Keratinocyte (primary cell): Measurements from ENCODE around the gene CCNL2. TPM values are rescaled to one million over a fixed set of nuclear protein-coding genes. Genes with fewer than 3 reads are reported as not detected.
"Not testable (repeated sequence)": the region's sequence is repeated elsewhere in the genome, so short reads cannot be mapped to it uniquely, and the experiment has no call there.

Experiments
- DNase-seq: peaks from one replicate; pipeline ENCODE4 v3.0.0-alpha.2; 2011; ENCODE audit warnings: low read depth, missing footprints, low spot score
- FAIRE-seq: peaks from 2 replicates; lab custom pipeline; 2011; peaks lifted over from hg19 to GRCh38; lab: Jason Lieb, UNC
- H2AFZ ChIP-seq: 2 replicates; pipeline ENCODE4 v1.6.0; 2012; ENCODE audit warnings: low read length, control low read depth, inconsistent platforms; ENCODE audit not compliant: control insufficient read depth
- H3K27ac ChIP-seq: 2 replicates; pipeline ENCODE4 v1.5.1; 2011; ENCODE audit warnings: low read length; ENCODE audit not compliant: control insufficient read depth, insufficient read depth
- H3K27me3 ChIP-seq: 3 replicates; pipeline ENCODE4 v1.6.0; 2011; ENCODE audit warnings: low read length; ENCODE audit not compliant: control insufficient read depth, insufficient read depth; ENCODE audit errors: extremely low read depth
- H3K36me3 ChIP-seq, 2 experiments: 2 replicates in 1 of 2; 3 replicates in 1 of 2; pipeline ENCODE4 v1.5.1; 2011; ENCODE audit warnings: low read length in 2 of 2, mild to moderate bottlenecking in 1 of 2; ENCODE audit not compliant: control insufficient read depth in 2 of 2, insufficient read depth in 2 of 2; ENCODE audit errors: extremely low read depth in 1 of 2
- H3K4me1 ChIP-seq: 3 replicates; pipeline ENCODE4 v1.5.1; 2011; ENCODE audit warnings: low read length; ENCODE audit not compliant: control insufficient read depth, insufficient read depth; ENCODE audit errors: extremely low read depth
- H3K4me2 ChIP-seq: 3 replicates; pipeline ENCODE4 v1.6.0; 2011; ENCODE audit warnings: low read depth, low read length; ENCODE audit not compliant: control insufficient read depth, insufficient read depth; ENCODE audit errors: extremely low read depth
- H3K4me3 ChIP-seq, 3 experiments: fragments of 200-600 bp in 1 of 3; sonication (generic) in 1 of 3; 2 replicates in 2 of 3; 3 replicates in 1 of 3; pipeline ENCODE4 v1.5.1; 2011 to 2016; ENCODE audit warnings: low read length in 3 of 3, mild to moderate bottlenecking in 3 of 3, control low read depth in 2 of 3, inconsistent platforms in 1 of 3, low read depth in 1 of 3, mixed read lengths in 1 of 3, mixed run types in 1 of 3, moderate library complexity in 1 of 3; ENCODE audit not compliant: control insufficient read depth in 2 of 3, insufficient read depth in 2 of 3; ENCODE audit errors: extremely low read depth in 1 of 3
- H3K79me2 ChIP-seq: 2 replicates; pipeline ENCODE4 v1.6.0; 2012; ENCODE audit warnings: low read length; ENCODE audit not compliant: control insufficient read depth, insufficient read depth
- H3K9ac ChIP-seq: 3 replicates; pipeline ENCODE4 v1.6.0; 2011; ENCODE audit warnings: low read length; ENCODE audit not compliant: control insufficient read depth, insufficient read depth; ENCODE audit errors: extremely low read depth
- H3K9me1 ChIP-seq: 3 replicates; pipeline ENCODE4 v1.6.0; 2011; ENCODE audit warnings: low read length; ENCODE audit not compliant: control insufficient read depth, insufficient read depth; ENCODE audit errors: extremely low read depth
- H3K9me3 ChIP-seq: 2 replicates; pipeline ENCODE4 v1.5.1; 2012; ENCODE audit warnings: low read depth, low read length; ENCODE audit not compliant: control insufficient read depth
- H4K20me1 ChIP-seq: 3 replicates; pipeline ENCODE4 v1.6.0; 2011; ENCODE audit warnings: low read length; ENCODE audit not compliant: control insufficient read depth, insufficient read depth; ENCODE audit errors: extremely low read depth
- EZH2 ChIP-seq: IDR thresholded peaks from one replicate; pipeline ENCODE4 v1.6.1; 2012; ENCODE audit warnings: inconsistent platforms, mild to moderate bottlenecking, low read length, moderate library complexity
- dilution Hi-C: fragments of 300-500 bp; cut with MboI; formaldehyde crosslinking; loops from one replicate; pipeline ENCODE4 v1.7.0; 2020; ENCODE audit warnings: low sequenced_read_pairs; ENCODE audit not compliant: extremely low pct_ligation_motif_present
- polyA plus RNA-seq, 5 experiments: library from polyadenylated mRNA; depleted of rRNA in 3 of 5; stranded (reverse) in 3 of 5; stranded (forward) in 1 of 5; unstranded in 1 of 5; fragments of >200 nt; gene quantifications; 1 replicate in 1 of 5; 2 replicates in 3 of 5; 3 replicates in 1 of 5; pipeline versions ENCODE4 v1.2.1 to v1.2.3, GENCODE V29; 2011 to 2012; ENCODE audit warnings: missing spikeins in 2 of 5, low read depth in 1 of 5, low replicate concordance in 1 of 5
- TF ChIP-seq, protein P1 (sequence below), 3 experiments: IDR thresholded peaks in 1 of 3; conservative IDR thresholded peaks in 1 of 3; optimal IDR thresholded peaks in 1 of 3; 2 replicates in 2 of 3; 3 replicates in 1 of 3; pipeline versions ENCODE3 to v1.5.1; 2011; ENCODE audit warnings: low read length in 3 of 3, mild to moderate bottlenecking in 3 of 3, moderate library complexity in 2 of 3, control low read depth in 1 of 3, inconsistent platforms in 1 of 3; ENCODE audit not compliant: insufficient read depth in 2 of 3; ENCODE audit errors: extremely low read depth in 1 of 3

The CCNL2 gene
- polyA plus RNA-seq, 1 donor (not counting 4 experiments of a cell fraction or from before 2014, with no cell fraction given): 140 TPM

DNA sequence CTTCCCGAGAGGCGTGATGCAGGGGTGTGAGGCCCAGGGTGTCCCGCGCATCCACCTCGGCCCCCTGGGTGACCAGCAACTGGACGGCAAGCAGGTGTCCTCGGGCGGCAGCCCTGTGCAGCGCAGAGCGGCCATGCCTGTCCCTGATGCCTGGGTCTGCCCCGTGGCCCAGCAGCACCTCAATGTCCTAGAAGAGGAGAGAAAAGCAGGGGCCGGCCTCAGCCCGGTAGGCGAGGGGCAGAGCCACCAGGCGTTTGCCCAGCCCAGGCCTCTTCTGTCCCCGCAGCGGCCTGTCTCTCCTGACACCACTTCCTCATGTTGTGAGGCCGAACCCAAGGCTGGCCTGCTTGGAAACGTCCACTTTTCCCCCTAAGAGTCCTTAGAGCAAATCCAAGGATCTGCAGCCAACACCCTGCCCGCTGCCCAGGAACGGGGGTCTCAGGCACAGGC is 20.3 kb upstream of the CCNL2 start:
- Histone ChIP-seq H3K9me3 (no peaks in the 10 kb centered on the region), H3K27me3 (no peaks in the 10 kb centered on the region), H3K4me1 (peaks cover 34% of the 10 kb centered on the region), H3K9ac (peak overlapping the region; percentile 33), H3K36me3 (no peaks in the 10 kb centered on the region), H3K9me1 (no peaks in the 10 kb centered on the region), H3K79me2 (no peaks in the 10 kb centered on the region), H4K20me1 (no peaks in the 10 kb centered on the region), H3K4me3 (peak overlapping the region in 1 of 3 experiments; percentile 14), H3K27ac (no peak overlapping the region), H2AFZ (no peak overlapping the region), H3K4me2 (peak overlapping the region; percentile 54)
- no peak for TF ChIP-seq EZH2
- TF ChIP-seq, protein P1, sequence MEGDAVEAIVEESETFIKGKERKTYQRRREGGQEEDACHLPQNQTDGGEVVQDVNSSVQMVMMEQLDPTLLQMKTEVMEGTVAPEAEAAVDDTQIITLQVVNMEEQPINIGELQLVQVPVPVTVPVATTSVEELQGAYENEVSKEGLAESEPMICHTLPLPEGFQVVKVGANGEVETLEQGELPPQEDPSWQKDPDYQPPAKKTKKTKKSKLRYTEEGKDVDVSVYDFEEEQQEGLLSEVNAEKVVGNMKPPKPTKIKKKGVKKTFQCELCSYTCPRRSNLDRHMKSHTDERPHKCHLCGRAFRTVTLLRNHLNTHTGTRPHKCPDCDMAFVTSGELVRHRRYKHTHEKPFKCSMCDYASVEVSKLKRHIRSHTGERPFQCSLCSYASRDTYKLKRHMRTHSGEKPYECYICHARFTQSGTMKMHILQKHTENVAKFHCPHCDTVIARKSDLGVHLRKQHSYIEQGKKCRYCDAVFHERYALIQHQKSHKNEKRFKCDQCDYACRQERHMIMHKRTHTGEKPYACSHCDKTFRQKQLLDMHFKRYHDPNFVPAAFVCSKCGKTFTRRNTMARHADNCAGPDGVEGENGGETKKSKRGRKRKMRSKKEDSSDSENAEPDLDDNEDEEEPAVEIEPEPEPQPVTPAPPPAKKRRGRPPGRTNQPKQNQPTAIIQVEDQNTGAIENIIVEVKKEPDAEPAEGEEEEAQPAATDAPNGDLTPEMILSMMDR (optimal IDR thresholded peaks at IDR 0.05 in 1 of 3, IDR thresholded peaks at IDR 0.05 in 1 of 3, conservative IDR thresholded peaks at IDR 0.05 in 1 of 3; ENCODE audit: extremely low read depth in 1 of 3, insufficient read depth in 2 of 3, low read length in 3 of 3): no peak
- DNase-seq: no peak
- dilution Hi-C loops: no loop called here
- no peak for FAIRE-seq

DNA sequence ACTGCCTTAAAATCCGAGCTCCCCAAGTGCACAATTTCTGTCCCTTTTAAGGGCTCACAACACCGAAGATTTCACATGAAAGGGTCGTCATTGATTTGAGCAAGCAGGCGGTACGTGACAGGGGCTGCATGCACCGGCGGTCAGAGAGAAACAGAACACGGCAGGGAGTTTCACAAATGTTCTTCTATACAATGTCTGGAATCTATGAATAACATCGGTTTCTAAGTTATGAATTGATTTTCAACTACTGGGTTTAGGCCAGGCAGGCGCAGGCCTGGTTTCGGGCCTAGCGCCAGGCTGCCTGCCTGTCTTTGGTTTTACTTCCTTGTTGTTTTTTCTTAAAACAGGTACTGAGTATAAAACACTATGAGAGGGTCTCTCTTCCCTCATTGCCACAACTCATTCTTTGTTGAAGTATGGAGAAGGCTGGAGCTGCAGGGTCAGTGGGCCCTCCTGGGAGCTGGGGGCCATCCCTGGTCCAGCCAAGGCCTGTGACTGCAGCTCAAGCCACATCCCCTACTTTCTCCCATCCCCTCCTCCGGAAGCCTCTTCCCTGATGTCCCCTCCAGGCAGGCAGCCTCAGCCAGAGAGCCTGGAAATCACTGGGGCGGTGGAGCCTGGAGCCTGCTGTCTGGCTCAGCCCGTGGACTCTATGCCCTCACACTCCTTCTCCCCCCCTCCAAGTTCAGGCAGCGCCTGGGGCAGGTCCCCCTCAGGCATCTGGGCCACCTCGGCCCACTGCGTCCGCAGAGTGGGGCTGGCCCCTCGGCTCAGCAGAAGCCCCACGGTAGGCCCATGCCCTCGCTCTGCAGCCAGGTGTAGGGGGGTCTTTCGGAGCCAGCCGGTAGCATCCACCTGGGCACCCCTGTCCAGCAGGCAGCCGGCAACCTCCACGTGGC is 19.6 kb upstream of the CCNL2 start:
- Histone ChIP-seq H3K4me3 (no peak overlapping the region), H3K9me3 (no peaks in the 10 kb centered on the region), H3K4me1 (peaks cover 34% of the 10 kb centered on the region), H2AFZ (peak overlapping the region; percentile 19), H3K9ac (peak overlapping the region; percentile 4), H3K9me1 (no peaks in the 10 kb centered on the region), H3K27ac (no peak overlapping the region), H4K20me1 (no peaks in the 10 kb centered on the region), H3K79me2 (no peaks in the 10 kb centered on the region), H3K4me2 (peak overlapping the region; percentile 54), H3K36me3 (no peaks in the 10 kb centered on the region), H3K27me3 (no peaks in the 10 kb centered on the region)
- no peak for DNase-seq
- TF ChIP-seq, protein P1 (optimal IDR thresholded peaks at IDR 0.05 in 1 of 3, IDR thresholded peaks at IDR 0.05 in 1 of 3, conservative IDR thresholded peaks at IDR 0.05 in 1 of 3; ENCODE audit: extremely low read depth in 1 of 3, insufficient read depth in 2 of 3, low read length in 3 of 3): no peak
- no peak for TF ChIP-seq EZH2
- dilution Hi-C loops: no loop called here
- FAIRE-seq: no peak

DNA sequence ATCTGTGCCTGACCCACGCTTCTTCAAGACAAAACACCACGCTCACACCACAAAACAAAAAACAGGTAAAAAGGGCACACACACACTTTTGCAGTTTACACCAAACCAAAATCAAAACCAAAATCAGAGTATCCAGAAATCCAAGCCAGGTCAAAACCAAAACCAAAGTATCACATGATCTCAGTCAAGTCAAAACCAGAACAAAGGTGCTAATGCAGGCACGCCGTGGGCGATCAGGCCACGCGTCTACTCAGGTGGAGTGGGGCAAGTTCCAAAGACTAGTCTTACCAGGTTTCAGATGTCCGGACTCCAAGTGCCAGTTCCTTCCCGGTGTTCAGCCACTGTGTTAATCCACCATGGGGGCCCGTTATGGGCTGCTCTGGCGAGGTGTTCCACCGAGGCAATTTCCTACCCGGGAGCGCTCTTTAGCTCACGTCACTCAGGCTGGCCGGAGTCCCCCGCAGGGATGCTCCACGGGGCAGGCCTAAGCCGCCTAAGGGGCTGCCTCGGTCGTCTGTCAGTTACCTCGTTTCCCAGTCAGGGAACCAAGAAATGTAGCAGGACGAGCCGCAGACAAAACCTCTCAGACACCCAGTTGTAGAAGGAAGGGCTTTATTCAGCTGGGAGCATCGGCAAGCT is 18.8 kb upstream of the CCNL2 start:
- H2AFZ ChIP-seq: peak overlapping the region; percentile 40

More for the DNA sequence above, 18.8 kb upstream of the CCNL2 start:
- peaks cover 29% of the 10 kb centered on the region for H3K4me1 ChIP-seq
- H3K79me2 ChIP-seq, H3K27me3 ChIP-seq, H3K9me1 ChIP-seq, H3K4me3 ChIP-seq, H3K27ac ChIP-seq, H3K36me3 ChIP-seq, DNase-seq, H4K20me1 ChIP-seq, dilution Hi-C loops, H3K9me3 ChIP-seq, FAIRE-seq: not testable (repeated sequence)
- peak overlapping the region; percentile 4 for H3K9ac ChIP-seq
- H3K4me2 ChIP-seq: peak overlapping the region; percentile 25
